C1 segment of cervical spinal cord (tissue), 14 donors: ENCODE measurements around the gene COLQ.
A peak's percentile ranks its signal among the peaks of the same experiment; 100 is the strongest.
"Not testable (repeated sequence)": the region's sequence is repeated elsewhere in the genome, so short reads cannot be mapped to it uniquely, and the experiment has no call there.

Experiments used
- DNase-seq, 14 donors: peaks; one replicate each; lab custom pipeline; 2025; lab: John Stamatoyannopoulos, UW

COLQ gene

DNA sequence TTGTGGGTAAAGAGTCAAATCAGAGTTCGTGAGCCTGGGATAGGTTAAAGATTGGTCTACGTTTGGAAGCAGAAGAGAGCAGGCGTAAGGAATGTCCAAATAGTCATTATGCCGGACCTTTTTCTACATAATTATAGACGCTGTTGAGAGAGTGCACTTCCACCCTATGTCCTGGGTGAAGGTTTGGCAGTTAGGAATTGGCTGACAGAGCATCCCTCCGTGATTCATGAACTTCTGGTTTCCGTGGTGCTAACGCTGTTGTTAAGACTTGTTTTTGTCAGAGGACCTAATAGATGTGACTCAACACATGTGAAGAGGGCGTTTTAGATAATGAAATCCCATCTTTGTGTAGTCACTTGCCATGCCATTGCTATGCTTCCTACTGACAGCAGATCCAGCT is 93.0 kb downstream of the COLQ start:
- DNase-seq = no peak

GRCh38 chr3:15427981-15428380 is 93.5 kb downstream of the COLQ start:
- DNase-seq = peak in 1 of 14 donors; percentile 39

DNA sequence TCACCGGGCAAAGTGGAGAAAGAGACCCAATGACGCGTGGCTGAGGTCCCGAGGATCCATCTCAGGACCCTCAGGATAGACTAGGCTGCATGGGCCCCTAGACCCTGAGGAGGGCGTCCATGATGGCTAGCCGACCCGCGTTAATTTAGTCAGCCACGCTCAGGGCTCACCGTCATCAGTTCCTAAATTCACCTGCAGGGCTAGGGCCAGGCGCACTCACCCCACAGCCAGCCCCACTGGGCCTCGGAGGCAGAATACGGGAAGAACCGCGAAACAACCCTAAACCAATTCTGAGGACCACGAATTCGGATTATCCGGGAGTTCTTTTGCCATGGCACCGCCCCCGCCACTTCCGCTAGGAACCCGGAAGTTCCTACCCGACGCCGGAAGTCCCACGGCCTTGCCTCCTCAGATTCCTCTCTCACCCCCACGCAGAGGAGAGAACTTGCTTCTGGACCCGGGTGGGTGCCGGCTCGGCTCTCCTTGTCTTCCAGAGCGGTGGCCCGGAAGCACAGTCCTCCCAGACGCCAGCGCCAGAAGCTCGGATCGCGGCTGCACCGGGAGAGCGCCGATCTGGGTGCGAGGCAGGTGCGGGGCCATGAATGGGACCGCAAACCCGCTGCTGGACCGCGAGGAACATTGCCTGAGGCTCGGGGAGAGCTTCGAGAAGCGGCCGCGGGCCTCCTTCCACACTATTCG is 94.2 kb downstream of the COLQ start, which contains the start of the genes EAF1 and METTL6:
EAF1 (plus strand) TSS at position 417 of the 699 bp plus-strand sequence; CDS start at position 599, 182 bp downstream.
METTL6 (minus strand) TSS at position 363 of the 699 bp plus-strand sequence. CDS start 1,033 bp downstream, outside the sequence.
- DNase-seq = peak; percentile 4 to 82 (median 67)

DNA sequence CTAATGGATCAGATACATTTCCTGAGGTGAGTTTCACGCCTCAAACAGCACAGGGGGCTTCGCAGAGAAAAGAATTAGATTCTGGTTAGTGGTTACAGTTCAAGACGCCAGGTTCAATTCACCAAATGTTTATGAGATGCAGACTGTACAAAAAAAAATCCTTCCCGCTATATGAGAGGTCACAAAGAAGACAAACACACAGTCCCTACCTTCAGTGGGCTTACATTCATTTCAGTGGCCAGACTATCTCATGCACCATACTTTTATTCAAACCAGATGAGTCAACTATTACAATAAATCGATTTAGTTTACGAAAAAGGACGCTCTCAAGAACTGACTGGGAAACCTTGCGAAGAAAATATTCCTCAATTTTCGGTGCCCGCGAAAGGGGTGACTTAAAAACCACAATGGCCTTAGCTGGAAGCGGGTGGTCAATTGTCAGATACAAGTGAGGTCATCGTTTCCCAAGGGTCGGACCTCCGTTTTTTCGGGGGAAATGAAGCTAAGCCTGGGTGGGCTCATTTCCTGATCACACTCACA is 94.9 kb downstream of the COLQ start:
- DNase-seq = no peak

DNA sequence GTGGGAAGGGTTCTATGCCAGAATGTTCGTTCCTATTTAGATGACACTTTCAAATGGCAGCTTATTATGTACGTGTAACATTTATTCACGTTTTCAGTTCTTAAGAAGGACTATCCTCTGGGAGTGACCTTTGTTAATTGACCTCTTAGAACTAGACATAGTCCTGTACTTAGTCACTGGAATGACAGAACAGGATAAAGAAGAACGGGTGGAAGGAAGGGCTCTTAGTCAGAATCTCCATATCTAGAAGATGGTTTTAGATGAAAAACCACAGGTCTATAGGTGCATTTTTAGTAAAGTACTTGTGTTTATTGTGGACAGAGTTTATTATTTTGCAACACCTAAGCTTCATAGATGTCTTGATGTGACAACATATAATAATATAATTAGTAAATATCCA is 100.6 kb downstream of the COLQ start:
- DNase-seq = no peak

GRCh38 chr3:15410966-15411365 is 110.5 kb downstream of the COLQ start:
- DNase-seq = not testable (repeated sequence)

DNA sequence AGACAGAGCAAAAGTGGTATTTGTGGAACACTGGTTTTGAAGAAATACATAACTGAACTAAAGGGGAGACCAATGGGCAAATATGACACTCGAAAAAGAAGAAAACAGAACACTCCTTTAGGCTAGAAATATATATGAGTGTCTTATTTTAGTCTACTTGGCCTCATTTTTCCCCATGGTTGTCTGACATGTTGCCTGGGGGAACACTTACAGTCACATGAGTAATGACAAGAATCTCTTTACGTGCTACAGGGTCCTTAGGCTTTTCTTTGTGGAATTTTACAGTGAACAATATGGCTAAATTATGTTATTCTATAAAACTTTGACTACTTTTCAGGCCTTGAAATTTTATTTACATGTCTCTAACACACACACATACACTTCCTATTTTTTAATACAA is 111.7 kb downstream of the COLQ start:
- DNase-seq = no peak

DNA sequence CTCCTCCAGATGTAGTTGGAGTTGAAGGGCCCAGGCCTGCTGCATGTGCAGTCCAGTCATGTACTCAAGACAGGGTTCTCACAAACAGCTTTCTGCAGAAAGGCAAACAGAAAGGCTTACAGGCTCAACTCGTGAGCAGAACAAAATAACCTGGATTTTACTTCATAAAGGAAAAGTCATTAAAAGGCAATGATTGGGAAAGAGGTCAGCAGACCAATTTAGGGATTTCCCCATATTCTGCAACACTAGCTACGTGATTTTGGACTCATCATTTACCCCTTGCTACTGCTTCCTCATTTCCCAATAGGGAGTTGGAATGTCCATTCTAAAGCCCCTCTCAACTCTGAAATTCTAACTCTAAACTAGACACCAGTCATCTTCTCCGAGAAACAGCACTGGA is 112.3 kb downstream of the COLQ start:
- no peak for DNase-seq

DNA sequence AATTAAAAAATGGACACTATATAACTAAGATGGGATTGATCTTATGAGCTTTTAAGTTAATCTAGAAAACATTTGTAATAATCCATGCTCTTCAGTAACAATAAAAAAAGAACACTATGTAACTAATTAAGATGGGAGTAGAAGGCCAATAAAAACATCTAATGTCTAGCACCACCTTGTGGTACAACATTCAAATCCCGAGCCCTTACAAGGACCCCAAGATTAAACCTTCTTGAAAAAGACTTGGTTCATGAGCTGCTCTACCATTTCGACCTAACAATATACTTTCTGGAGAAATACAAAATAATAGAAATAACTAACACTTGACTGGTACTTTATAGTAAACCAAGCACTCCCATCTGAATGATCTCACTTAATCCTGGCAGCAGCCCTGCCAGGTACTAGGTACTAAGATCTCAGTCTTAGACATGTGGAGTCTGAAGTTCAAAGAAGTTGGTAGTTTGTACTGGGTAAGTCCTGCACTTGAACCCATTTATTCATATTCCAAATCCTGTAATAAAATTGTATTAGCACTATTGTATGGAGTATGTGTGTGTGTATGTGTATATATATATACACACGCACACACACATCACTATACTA is 116.0 kb downstream of the COLQ start:
- peak in 1 of 14 donors; percentile 17 for DNase-seq

- DNase-seq = no peak
Observed at GRCh38 chr3:15404767-15405166, 116.7 kb downstream of the COLQ start.

DNA sequence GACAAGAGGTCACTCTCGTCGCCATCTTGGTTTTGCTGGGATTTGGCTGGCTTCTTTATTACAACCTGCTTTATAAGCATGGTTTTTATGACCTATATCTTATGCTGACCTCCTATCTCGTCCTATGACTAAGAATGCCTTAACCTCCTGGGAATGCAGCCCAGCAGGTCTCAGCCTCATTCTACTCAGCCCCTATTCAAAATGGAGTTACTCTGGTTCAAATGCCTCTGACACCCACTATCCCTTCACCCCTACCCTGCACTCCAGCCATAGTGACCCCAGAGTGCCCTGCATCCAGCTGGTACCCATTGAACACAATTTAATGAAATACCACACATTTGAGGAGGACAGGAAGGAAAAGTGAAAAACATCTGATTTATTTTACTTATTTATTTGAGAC is 117.5 kb downstream of the COLQ start:
- DNase-seq = no peak

- no peak for DNase-seq
Observed at GRCh38 chr3:15403495-15403894, 118.0 kb downstream of the COLQ start.

GRCh38 chr3:15401936-15402335 is 119.6 kb downstream of the COLQ start:
- no peak for DNase-seq
